Parathyroid adenoma (tissue), 2 donors: ENCODE data around the gene FXYD3.

Experiments
- H2AFZ ChIP-seq: fragments of 300-600 bp; sonication (generic); one replicate; pipeline ENCODE4 v1.7.0; 2017; ENCODE audit warnings: antibody characterized with exemption, mild to moderate bottlenecking
- H3K27ac ChIP-seq: fragments of 300-600 bp; sonication (generic); one replicate; pipeline ENCODE4 v1.7.0; 2017
- H3K27me3 ChIP-seq: fragments of 300-600 bp; sonication (generic); one replicate; pipeline ENCODE4 v1.7.0; 2017; ENCODE audit warnings: low read length; ENCODE audit not compliant: control insufficient read depth, insufficient read depth
- H3K36me3 ChIP-seq: fragments of 300-600 bp; sonication (generic); one replicate; pipeline ENCODE4 v1.7.0; 2017; ENCODE audit warnings: low read length; ENCODE audit not compliant: control insufficient read depth, insufficient read depth
- H3K4me1 ChIP-seq: fragments of 300-600 bp; sonication (generic); one replicate; pipeline ENCODE4 v1.7.0; 2017; ENCODE audit warnings: control low read depth
- H3K4me2 ChIP-seq: fragments of 300-600 bp; sonication (generic); one replicate; pipeline ENCODE4 v1.7.0; 2017; ENCODE audit warnings: low read length
- H3K4me3 ChIP-seq: fragments of 300-600 bp; sonication (generic); one replicate; pipeline ENCODE4 v1.7.0; 2017; ENCODE audit warnings: low read depth, low read length
- H3K79me2 ChIP-seq: fragments of 300-600 bp; sonication (generic); one replicate; pipeline ENCODE4 v1.7.0; 2017; ENCODE audit warnings: control low read depth
- H3K9ac ChIP-seq: fragments of 300-600 bp; sonication (generic); one replicate; pipeline ENCODE4 v1.7.0; 2017; ENCODE audit warnings: mild to moderate bottlenecking
- H3K9me3 ChIP-seq: fragments of 300-600 bp; sonication (generic); one replicate; pipeline ENCODE4 v1.7.0; 2017; ENCODE audit warnings: low read length; ENCODE audit not compliant: control insufficient read depth
- CTCF ChIP-seq: fragments of 300-600 bp; sonication (generic); IDR thresholded peaks from one replicate; pipeline ENCODE4 v1.7.0; 2017; ENCODE audit warnings: antibody characterized with exemption, mild to moderate bottlenecking
- donor health status: primary hyperparathyroidism.

FXYD3 gene

GRCh38 chr19:35171730-35172129 is 56.1 kb downstream of the FXYD3 start:
- Histone ChIP-seq H3K9ac (no peak overlapping the region), H3K79me2 (no peaks in the 10 kb centered on the region), H3K9me3 (no peaks in the 10 kb centered on the region)

More at GRCh38 chr19:35171730-35172129, 56.1 kb downstream of the FXYD3 start:
- H3K4me2 ChIP-seq: no peak overlapping the region
- no peaks in the 10 kb centered on the region for H3K4me1 ChIP-seq
- H3K4me3 ChIP-seq: no peak overlapping the region
- no peak overlapping the region for H2AFZ ChIP-seq
- no peak overlapping the region for H3K27ac ChIP-seq
- H3K36me3 ChIP-seq: no peaks in the 10 kb centered on the region
- TF ChIP-seq CTCF: no peak
- H3K27me3 ChIP-seq: no peaks in the 10 kb centered on the region
